NCI-H2171 treated with DMSO at 0.1 percent for 48 hours (cell line): Measurements from ENCODE around the gene LYZL4.
A peak's percentile ranks its signal among the peaks of the same experiment; 100 is the strongest.

Source experiments
- DNase-seq: peaks from one replicate; lab custom pipeline; 2025; lab: John Stamatoyannopoulos, UW

The LYZL4 gene, protein sequence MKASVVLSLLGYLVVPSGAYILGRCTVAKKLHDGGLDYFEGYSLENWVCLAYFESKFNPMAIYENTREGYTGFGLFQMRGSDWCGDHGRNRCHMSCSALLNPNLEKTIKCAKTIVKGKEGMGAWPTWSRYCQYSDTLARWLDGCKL

DNA sequence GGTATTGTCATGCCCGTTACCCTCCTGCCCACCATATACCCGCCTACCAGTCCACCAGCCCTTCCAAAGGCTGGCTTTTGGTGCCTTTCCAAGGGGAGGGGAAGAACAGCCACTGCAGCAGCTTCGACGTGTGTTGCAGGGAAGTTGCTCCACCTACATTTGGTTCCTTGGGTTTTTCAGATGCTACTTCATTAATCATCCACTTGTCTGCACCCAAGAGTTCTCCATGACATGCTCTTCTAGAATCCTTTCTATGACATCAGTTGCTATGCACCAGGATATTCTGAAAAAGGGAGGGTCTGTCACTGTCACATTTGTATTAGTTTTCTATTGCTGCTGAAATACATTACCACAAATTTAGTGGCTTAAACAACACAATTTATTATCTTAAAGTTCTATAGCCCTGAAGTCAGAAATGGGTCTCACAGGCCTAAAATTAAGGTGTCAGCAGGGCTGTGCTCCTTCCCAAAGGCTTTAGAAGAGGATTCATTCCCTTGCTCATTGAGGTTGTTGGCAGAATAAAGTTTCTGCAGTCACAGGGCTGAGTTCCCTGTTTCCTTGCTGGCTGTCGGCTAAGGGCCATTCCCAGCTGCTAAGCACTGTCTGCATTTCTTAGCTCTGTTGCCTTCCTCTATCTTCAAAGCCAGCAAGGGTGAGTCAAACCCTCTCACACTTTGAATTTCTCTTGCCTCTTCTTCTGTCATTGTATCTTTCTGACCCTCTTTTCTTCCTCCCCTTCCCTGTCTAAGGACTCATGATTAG lies at the start of gene LYZL4:
TSS of gene LYZL4 (minus strand) at position 241 of the 762 bp plus-strand sequence. CDS start 3,359 bp downstream, outside the sequence.
- DNase-seq: no peak

DNA sequence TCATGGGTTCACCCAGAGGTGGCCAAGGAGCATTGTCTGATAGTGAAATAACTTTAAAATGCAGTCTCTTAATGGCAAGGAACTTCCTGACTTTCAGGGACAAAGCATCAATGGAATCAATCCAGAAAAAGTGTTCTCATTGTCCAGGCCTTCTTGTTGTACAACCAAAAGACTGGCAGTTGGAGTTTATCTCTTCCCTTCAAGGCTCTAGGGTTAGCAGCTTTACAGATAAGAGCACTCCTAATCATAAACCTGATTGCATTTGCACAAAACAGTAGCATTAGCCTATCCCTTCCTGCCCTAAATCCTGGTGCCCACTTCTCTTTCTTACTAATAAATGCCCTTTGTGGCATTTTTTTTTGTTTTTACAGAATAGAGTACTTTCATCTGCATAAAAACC lies 48.7 kb upstream of the LYZL4 start:
- DNase-seq: no peak

DNA sequence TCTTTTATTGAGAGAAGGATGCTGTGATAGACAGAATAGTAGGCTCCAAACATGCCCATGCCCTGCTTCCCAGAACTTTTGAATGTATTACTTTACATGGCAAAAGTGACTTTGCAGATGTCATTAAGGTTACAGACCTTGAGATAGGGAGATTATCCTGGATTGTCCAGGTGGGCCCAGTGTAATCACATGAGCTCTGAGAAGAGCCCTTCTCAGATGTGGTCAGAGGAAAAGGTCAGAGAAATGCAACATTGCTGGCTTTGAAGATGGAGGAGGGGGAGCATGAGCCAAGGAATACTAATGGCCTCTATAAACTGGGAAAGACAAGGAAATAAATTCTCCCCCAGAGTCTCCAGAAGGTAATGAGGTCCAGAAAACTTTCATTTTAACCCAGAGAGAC lies 45.8 kb upstream of the LYZL4 start:
- no peak for DNase-seq

DNA sequence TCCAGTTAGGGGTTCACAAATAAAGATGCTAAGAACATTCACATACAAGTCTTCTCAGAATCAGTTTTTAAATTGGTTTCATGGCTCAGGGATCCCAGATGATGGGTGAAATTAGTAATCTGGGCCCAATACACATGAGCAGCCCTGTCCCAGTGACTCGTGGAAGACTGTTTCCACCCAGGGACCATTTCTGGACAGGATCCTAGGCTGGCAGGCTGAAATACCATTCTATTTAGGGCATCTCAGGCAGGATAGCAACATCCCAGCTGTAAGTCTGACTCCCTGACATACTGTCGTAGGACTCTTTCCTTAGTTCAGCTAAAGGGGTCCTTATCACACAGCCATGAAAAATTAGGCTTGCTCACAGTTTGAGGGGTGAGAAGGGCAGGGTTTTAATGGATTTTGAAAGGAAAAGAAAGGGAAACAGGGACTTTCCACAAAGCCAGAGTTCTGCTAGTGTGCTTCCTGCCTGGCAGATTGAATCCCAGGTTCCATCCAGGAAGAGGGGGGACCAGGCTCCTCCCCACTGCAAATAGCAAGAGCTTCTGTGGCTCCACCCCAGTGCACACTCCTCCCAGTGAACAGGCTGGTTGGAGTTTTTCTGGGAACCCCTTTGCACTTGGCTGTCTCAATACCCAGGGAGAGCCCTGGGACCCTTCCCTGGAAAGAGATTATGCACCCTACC lies 41.3 kb upstream of the LYZL4 start:
- DNase-seq: no peak

DNA sequence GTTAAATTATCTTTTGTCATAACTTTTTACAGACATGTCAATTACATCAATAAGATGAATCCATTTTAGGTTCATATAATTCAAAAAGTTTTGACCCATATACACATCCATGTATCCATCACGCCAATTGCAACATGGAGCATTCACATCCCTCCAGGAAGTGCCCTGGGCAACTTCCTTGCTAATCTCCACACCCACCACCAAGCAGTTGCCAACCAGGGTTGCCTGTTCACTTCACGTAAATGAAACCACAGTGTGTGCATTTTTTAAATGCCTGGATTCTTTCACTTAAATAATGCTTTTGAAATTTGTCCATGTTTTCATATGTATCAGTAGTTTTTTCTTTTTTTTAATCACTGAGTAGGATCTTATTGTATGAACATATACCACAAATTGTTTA lies 40.7 kb upstream of the LYZL4 start:
- DNase-seq: no peak

DNA sequence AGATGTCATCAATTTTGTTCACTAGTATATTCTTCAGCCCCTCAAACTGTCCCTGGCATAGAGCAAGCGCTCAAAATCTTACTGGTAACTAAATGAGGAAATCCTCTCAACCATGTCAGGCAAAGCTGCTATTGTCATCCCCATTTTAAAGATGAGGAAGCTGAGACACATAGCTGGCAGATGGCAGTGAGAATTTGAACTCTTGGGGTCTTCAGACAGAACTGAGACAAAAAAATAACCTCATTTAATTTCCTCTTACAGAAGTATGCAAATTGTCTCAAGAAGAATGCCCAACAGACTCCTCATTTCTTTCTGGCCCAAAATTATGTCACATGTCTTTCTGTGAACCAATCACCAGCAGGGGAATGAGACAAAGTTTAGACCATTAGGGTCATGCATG lies 40.2 kb upstream of the LYZL4 start:
- no peak for DNase-seq

DNA sequence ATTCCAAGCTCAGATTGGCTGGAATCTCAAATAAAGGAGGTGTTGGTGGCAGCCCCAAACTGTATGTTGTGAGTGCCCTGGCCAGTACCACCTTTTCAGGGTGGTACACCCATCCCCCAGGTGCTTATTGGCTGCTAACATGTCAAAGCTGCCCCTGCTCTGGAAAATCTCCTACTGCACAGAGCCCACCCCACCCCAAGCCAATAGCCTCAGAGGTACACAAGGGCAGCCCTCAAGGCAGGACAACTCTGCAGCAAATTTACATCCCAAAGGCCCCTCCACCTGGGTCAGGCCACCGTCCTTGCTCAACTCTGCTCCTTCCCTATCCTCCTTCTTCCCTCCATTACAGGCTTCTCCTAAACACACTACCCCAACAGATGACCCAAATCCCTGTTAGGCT lies 37.1 kb upstream of the LYZL4 start:
- DNase-seq: no peak

DNA sequence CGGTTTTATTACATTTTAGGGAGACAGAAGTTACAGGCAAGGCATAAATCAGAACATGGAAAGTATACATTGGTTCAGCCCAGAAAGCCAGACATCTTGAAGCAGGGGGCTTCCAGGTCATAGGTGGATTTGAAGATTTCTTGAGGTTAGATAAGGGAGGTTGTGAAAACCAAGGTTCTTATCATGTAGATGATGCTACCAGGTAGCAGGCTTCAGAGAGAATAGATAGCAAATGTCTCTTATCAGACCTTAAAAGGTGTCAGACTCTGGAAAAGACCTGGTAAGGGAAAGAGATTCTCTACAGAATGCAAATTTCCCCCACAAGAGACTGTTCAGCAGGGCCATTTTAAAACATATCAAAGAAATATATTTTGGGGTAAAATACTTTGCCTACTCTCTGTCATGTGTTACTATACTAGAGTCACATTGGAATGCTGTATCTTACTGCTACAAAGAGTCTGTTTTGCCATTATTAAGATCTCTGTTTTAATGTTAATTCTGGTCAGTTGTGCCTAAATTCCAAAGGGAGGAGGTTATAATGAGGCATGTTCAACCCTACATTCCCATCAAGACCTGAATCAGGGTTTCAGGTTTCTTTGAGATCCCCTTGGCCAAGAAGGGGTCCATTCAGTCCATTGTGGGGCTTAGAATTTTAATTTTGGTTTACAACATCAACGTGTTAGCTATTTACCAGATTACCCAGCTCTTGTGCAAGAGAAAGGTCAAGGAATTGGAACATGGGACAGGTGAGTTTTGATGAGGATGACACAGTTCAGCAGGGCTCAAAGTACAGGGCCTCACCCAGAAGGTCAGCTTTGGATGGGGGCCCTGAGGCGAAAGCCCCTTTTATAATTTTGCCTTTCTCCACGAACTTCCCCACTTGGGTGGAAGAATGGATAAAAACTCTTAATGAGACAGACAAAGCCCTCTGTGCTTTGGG lies 36.0 kb upstream of the LYZL4 start:
- no peak for DNase-seq

DNA sequence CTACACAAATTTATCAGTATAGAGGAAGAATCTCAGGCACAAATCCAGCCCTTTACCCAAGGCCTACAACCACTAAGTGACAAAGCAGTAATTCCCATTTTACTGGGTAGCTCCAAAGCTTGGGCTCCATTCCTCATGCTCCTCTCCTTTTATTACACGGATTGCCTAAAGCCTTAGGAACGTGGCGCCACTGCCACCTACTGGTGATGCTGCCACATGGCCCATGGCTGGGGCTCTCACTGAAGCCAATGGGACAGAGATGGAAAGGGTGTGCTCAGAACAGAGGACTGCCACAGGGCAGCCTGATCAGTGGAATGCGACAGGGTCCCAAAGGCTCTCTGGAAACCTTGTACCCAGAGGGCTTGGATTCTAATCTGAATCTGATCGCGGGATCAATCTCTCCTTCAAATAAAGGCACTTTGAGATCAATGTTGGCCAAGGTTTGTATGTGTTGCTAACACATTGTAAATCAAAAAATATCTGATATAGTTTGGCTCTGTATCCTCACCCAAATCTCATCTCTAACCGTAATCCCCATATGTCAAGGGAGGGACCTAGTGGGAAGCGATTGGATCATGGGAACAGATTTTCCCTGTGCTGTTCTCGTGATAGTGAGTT lies 33.5 kb upstream of the LYZL4 start:
- peak; percentile 54 for DNase-seq

DNA sequence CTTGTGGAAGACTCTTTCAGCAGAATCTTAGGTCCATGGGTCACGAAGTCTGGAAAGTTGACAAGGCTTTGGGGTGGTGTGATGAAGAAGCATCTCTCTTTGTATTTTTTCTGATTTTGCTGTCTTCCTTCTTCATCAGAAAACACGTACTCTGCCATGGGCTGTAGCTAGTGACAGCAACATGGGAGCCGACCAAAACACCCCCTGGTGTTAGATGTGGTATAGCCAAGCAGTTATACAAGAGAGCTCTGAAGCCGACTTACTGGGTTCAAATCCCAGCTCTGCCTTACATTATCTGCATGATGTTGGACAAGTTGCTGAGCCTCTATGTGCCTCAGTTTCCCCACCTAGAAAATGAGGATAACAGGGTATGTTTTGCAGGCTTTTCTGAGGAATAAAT lies 32.9 kb upstream of the LYZL4 start:
- DNase-seq: no peak

DNA sequence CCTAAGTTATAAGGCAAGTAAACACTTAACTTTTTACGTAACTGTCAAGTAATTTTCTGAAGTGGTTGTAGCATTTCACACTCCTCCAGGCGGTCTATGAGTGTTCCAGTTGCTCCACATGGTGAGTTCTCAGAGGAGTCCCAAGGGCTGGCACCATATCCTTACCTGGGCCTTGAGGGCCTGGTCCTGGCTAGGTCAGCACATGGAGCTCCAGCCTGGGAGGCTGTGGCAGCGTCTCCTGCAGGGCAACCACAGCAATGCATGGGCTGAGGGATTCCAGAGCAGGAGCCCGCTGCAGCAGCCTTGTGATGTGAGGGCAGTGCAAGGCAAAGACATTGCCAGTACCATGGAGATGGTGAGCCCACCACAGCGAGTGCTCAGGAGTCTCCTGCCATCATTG lies 32.2 kb upstream of the LYZL4 start:
- no peak for DNase-seq

DNA sequence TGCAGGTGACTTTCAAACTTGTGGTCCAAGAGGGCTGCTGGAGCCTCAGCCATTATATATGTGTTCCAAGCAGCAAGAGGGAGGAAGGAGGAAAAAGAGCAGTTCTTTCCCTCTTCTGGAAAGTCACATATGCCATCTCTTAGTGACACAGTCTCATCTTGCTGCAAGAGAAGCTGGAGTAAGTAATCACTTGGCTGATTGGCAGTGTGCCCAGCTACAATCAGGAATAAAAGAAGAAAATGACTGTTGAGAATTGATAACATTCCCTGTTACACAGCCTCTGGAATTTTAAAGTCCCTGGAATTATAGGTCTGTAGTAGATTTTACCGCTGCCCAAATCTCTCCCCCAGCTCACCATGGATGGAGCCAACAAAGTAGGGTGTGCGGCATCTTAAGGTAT lies 31.4 kb upstream of the LYZL4 start:
- peak; percentile 13 for DNase-seq

DNA sequence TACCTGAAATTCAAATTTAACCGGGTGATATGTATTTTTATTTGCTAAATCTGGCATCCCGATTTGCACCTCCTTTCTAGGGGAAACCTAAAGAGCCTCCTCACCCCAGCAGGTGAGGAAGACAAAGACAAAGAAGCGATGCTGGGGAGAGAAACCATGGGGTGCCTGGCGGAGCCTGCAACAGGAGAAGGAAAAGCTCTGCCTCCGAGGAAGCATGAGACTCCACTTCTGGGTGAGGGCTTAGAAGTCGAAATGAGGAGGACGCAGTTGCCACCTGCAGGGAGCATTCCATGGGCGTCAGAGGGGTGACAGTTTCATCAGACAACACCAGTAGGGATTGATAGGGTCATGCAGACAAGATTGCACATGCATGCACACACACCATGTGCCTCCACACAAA lies 30.5 kb upstream of the LYZL4 start:
- no peak for DNase-seq

DNA sequence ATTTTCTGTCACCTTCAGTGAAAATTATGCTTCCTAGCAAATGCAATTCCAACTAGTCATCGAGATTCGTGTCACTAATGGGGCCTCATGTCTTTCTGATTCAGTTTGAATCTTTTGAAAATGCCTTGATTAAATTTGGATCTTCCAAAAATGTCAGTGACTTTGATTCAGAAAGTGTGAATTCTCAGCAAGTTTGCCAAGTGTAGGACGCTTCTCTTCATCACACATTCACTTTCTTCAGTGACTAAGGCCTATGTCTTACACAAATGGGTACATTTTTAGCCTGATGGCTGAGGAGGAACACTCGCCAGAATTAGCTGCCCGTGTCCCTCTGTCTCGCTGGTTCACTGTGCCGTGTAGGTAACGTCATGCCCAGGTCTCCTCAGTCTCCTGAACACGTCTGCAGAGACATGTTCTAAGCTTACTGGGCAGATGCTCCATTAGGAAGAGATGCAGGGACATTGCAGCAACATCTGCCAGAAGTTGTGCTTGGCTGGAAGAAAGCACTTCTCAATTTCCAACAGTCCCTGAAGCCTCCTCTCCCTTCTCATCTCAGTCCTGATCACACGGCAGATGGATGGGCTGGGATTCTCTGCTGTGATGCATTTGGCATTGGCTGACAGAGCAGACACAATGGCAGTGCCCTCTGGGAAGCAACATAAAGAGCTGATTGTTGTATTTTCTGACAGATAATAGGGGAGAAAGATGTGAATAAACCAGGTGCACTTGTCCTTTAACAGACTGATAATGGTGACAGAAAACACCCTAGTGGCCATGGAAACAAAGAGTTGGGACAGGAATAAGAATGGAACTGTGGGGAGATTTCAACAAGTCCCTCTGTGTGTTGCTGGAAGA lies 29.1 kb upstream of the LYZL4 start:
- peak; percentile 80 for DNase-seq

DNA sequence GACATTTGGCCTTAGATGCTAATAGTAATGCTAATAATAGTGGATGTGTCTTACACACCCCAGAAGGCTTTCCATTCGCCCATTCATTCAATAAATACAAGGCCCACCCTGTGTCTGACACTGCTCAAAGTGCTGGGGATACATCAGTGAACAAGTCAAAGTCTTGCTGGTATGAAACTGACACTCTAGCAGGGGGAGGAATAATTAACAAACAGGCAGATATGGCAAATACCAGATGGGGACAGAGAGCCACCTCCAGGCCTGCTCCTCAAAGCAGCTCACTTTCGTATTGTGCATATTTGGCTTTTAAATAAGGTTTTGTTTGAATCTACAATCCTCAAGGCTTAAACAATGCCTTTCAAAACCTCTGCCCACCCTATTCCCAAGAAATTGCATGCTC lies 28.3 kb upstream of the LYZL4 start:
- DNase-seq: peak; percentile 20

DNA sequence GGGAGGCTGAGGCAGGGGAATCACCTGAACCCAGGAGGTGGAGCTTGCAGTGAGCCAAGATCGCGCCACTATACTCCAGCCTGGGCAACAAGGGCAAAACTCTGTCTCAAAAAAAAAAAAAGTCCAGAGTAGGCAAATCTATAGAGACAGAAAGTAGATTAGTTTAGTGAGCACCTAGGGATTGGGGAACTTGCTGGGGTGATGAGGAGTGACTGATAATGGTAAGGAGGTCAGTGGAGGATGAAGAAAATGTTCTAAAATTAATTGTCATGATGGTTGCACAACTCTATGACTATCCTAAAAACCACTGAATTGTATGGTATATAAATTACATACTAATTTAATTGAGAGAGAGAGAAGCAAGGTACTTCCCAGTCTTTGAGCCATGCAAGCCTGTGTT lies 27.8 kb upstream of the LYZL4 start:
- no peak for DNase-seq

DNA sequence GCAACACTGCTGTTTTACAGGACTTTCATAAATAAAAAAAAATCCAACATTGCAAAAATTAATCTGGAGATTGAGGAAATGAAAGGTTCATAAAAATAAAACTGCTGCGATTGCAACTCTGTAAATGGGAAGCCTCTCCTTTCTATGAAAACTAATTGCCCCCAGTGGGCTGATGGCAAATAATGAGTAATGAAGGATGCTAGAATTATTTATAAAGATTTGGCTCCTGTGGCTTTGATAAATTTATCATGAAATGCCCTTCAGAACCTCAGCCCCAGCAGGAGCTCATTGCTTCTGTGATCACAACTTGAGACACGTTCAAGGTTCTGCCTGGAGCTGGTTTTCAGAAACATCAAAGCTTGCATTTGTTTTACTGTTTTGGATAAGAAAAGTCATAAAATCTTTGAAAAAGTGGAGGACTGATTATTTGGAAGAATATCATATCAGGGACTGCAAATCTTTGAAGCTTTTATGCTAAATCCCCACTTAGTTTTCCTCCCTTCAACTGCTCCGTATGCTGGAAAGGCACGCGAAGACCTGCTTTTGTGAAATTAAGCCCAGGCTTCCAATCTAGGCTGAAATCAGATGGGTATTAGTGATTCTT lies 24.5 kb upstream of the LYZL4 start:
- no peak for DNase-seq

DNA sequence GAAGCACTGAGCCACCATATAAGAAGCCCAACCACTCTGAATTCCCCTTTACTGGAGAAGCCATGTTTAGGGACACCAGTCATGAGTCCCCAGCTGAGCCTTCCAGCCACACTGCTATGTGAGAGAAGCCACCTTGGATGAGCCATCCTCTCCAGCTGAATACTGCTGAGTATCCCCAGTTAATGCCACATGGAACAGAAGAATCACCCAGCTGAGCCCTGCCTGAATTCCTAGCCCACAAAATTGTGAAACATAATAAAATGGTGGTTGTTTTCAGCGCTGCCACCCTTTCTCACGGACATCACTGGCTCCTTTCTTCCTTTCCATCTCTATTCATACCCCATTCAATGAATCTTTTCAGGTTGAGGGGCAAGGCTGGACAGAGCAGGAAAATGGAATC lies 22.1 kb upstream of the LYZL4 start:
- no peak for DNase-seq

DNA sequence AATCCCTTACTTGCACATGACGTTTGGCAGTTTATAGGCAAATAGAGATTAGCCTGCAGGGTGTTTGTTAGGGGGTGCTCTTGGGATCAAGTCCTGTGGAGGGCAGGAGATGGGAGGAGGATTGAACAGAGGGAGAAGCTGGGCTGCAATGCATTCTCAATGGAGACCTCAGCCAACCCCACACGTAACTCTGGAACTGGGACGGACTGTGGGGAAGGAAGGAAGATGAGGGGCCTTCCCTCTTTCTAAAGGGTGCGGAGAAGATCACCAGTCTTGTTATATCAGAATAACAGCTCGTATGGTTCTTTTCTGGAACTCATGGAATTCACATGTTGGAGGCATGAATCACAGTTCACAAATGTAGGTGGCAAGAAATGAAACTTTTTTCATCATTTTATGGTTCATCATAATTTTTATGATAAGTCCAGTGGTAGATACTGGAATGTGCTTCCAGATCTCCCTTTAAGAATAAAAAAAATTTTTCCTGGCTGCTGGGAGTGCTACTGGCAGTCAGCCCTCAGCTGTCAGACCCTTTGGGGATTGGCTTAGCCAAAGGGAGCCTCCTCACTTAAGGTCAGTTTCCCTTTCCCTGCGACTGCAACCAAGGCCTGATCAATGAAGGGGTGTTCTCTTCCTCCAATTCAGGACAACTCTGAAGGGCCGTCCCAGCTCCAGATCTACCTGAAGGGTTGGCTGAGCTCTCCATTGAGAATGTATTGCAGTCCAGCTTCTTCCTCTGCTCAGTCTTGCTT lies 20.5 kb upstream of the LYZL4 start:
- no peak for DNase-seq

DNA sequence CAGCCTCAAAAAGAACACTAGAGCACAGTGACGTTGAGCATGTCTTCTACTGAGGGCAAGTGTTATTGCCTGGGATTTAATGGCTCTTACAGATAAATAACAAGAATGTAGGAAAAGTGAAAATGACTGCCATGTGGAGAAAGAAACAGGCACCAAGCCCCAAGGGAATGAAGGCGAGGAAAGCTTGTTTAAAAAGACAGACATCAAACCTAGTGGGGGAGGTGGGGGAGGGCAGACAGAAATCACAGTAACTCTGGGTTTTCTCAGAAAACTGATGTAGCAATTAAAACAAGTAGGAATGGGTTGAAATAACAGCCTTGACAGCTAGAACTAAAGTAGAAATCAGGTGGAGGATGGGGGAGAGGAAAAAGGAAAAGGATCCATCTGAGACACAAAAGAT lies 18.4 kb upstream of the LYZL4 start:
- DNase-seq: peak; percentile 7
